ENCODE results near the gene BYSL.
A peak's percentile ranks its signal among the peaks of the same experiment; 100 is the strongest.

BYSL gene

GRCh38 chr6:41976794-41977484, 55.6 kb downstream of the BYSL start:
- peak; percentile 51 for DNase-seq
- ATAC-seq, result peak; percentile 96
